GM23248 (cell line): Measurements from ENCODE around the gene ANO6.

Source experiments
- EZH2 ChIP-seq: fragments of 200-600 bp; sonication (generic); IDR thresholded peaks from 2 replicates; pipeline ENCODE4 v1.6.1; 2018; ENCODE audit warnings: antibody characterized with exemption, mild to moderate bottlenecking; ENCODE audit not compliant: insufficient read depth, poor library complexity, severe bottlenecking
- EZH2phosphoT487 ChIP-seq: fragments of 200-600 bp; sonication (generic); IDR thresholded peaks from 2 replicates; pipeline ENCODE4 v1.6.1; 2018; ENCODE audit warnings: antibody characterized with exemption, moderate library complexity, mild to moderate bottlenecking, low read depth; ENCODE audit not compliant: insufficient read depth

- no peak for TF ChIP-seq EZH2
- no peak for TF ChIP-seq EZH2phosphoT487
Measured at GRCh38 chr12:45298721-45299692, 83.1 kb downstream of the ANO6 start.
